SU-DHL-6 (cell line): ENCODE data around the gene MKI67.

ENCODE experiments used
- CTCF ChIP-seq: fragments of 200-600 bp; sonication (generic); IDR thresholded peaks from one replicate; pipeline ENCODE4 v1.5.1; 2017; ENCODE audit warnings: antibody characterized with exemption, mild to moderate bottlenecking, low read length, moderate library complexity; ENCODE audit not compliant: insufficient read depth, poor library complexity, severe bottlenecking
- EZH2phosphoT487 ChIP-seq: fragments of 200-600 bp; sonication (generic), shearing (Covaris generic); conservative IDR thresholded peaks from 2 replicates; pipeline ENCODE4 v1.6.1; 2018; ENCODE audit warnings: mild to moderate bottlenecking, antibody characterized with exemption, low read length, moderate library complexity, mixed read lengths

DNA sequence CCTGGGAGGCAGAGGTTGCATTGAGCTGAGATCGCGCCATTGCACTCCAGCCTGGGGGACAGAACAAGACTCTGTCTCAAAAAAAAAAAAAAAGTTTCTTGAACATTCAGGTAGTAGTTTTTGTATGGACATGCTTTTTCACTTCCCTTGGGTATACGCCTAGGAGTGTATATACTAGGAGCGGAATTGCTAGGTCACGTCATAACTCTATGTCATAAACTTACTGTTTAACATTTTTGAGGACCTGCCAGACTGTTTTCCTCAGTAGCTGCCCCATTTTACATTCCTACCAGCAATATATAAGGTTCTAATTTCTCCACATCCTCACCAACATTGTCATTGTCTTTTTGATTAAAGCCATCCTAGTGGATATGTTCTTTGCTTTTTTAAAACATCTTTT is 51.6 kb downstream of the MKI67 start:
- TF ChIP-seq CTCF (no peak), EZH2phosphoT487 (no peak)
